HepG2 (cell line): ENCODE results near the gene FAAP100. TPM values are rescaled to one million over a fixed set of nuclear protein-coding genes. Genes with fewer than 3 reads are reported as not detected.

ENCODE experiments used
- ARID5B ChIP-seq: IDR thresholded peaks from 2 replicates; pipeline ENCODE4 v1.4.0; 2020; ENCODE audit warnings: mild to moderate bottlenecking, missing genetic modification reagents
- ARNT ChIP-seq: fragments of 450-650 bp; IDR thresholded peaks from 2 replicates; pipeline ENCODE4 v1.6.1; 2017
- ATF5 ChIP-seq: sonication (generic); formaldehyde crosslinking; IDR thresholded peaks from 2 replicates; pipeline ENCODE4 v1.4.0; 2020; ENCODE audit warnings: mild to moderate bottlenecking, low read depth, missing genetic modification reagents
- DNMT3B ChIP-seq: conservative IDR thresholded peaks from 2 replicates; pipeline ENCODE4 v1.6.1; 2016; ENCODE audit warnings: missing biosample characterization, control low read depth
- FOXP1 ChIP-seq, 2 experiments: fragments of 450-650 bp in 1 of 2; IDR thresholded peaks; 2 replicates each; pipeline ENCODE4 v1.6.1; 2017 to 2018; ENCODE audit warnings: antibody characterized with exemption in 1 of 2
- HHEX ChIP-seq: IDR thresholded peaks from 2 replicates; pipeline ENCODE4 v1.6.1; 2016; ENCODE audit warnings: control low read depth
- JDP2 ChIP-seq: sonication (generic); formaldehyde crosslinking; IDR thresholded peaks from 2 replicates; pipeline ENCODE4 v1.8.1; 2022; ENCODE audit warnings: missing genetic modification reagents, borderline replicate concordance
- LCORL ChIP-seq, 2 experiments: fragments of 450-650 bp in 1 of 2; sonication (generic) in 1 of 2; formaldehyde crosslinking in 1 of 2; IDR thresholded peaks; 2 replicates each; pipeline versions ENCODE4 v1.5.0 to v1.6.1; 2017 to 2020; ENCODE audit warnings: antibody characterized with exemption in 1 of 2, missing genetic modification reagents in 1 of 2
- MAZ ChIP-seq, 2 experiments: sonication (generic) in 1 of 2; formaldehyde crosslinking in 1 of 2; IDR thresholded peaks; 2 replicates each; pipeline versions ENCODE4 v1.5.0 to v1.6.1; 2012 to 2020; ENCODE audit warnings: low read depth in 2 of 2, mild to moderate bottlenecking in 2 of 2, borderline replicate concordance in 1 of 2, improper control_type of control experiment in 1 of 2, low read length in 1 of 2, missing genetic modification reagents in 1 of 2, moderate library complexity in 1 of 2
- NFYB ChIP-seq: sonication (generic); formaldehyde crosslinking; IDR thresholded peaks from 2 replicates; pipeline ENCODE4 v1.4.0; 2020; ENCODE audit warnings: missing genetic modification reagents
- SAFB2 ChIP-seq: sonication (generic); formaldehyde crosslinking; IDR thresholded peaks from 2 replicates; pipeline ENCODE4 v1.5.1; 2020; ENCODE audit warnings: missing genetic modification reagents, low read depth, mild to moderate bottlenecking, borderline replicate concordance
- SMAD9 ChIP-seq: sonication (generic); formaldehyde crosslinking; IDR thresholded peaks from 2 replicates; pipeline ENCODE4 v1.5.1; 2020; ENCODE audit warnings: mild to moderate bottlenecking, missing genetic modification reagents
- SMARCE1 ChIP-seq: fragments of 450-650 bp; IDR thresholded peaks from 2 replicates; pipeline ENCODE4 v1.6.1; 2017; ENCODE audit warnings: borderline replicate concordance
- SNAPC2 ChIP-seq: sonication (generic); formaldehyde crosslinking; IDR thresholded peaks from 2 replicates; pipeline ENCODE4 v1.8.1; 2022; ENCODE audit warnings: mild to moderate bottlenecking, missing genetic modification reagents
- TBX2 ChIP-seq: sonication (generic); formaldehyde crosslinking; IDR thresholded peaks from 2 replicates; pipeline ENCODE4 v1.5.0; 2020; ENCODE audit warnings: missing genetic modification reagents, mild to moderate bottlenecking, borderline replicate concordance
- TFDP1 ChIP-seq: IDR thresholded peaks from 2 replicates; pipeline ENCODE4 v1.6.1; 2016; ENCODE audit warnings: missing compliant biosample characterization, missing genetic modification reagents, borderline replicate concordance
- TSC22D2 ChIP-seq: sonication (generic); formaldehyde crosslinking; IDR thresholded peaks from 2 replicates; pipeline ENCODE4 v1.5.1; 2020; ENCODE audit warnings: missing genetic modification reagents, mild to moderate bottlenecking, borderline replicate concordance
- WIZ ChIP-seq: sonication (generic); formaldehyde crosslinking; IDR thresholded peaks from 2 replicates; pipeline ENCODE4 v1.5.1; 2020; ENCODE audit warnings: mild to moderate bottlenecking, missing genetic modification reagents
- ZNF230 ChIP-seq: sonication (generic); formaldehyde crosslinking; IDR thresholded peaks from 2 replicates; pipeline ENCODE4 v1.4.0; 2020; ENCODE audit warnings: mild to moderate bottlenecking, missing genetic modification reagents
- ZNF441 ChIP-seq: sonication (generic); formaldehyde crosslinking; IDR thresholded peaks from 2 replicates; pipeline ENCODE4 v1.7.0; 2021; ENCODE audit warnings: missing genetic modification reagents, borderline replicate concordance
- ZNF670 ChIP-seq: sonication (generic); formaldehyde crosslinking; IDR thresholded peaks from 2 replicates; pipeline ENCODE4 v1.8.0; 2022; ENCODE audit warnings: mild to moderate bottlenecking, missing genetic modification reagents, borderline replicate concordance
- ZNF776 ChIP-seq: sonication (generic); formaldehyde crosslinking; IDR thresholded peaks from 2 replicates; pipeline ENCODE4 v1.4.0; 2020; ENCODE audit warnings: mild to moderate bottlenecking, missing genetic modification reagents
- polyA plus RNA-seq, 8 experiments: library from polyadenylated mRNA; depleted of rRNA in 3 of 8; stranded (reverse) in 7 of 8; unstranded in 1 of 8; fragments of >200 nt; fragmentation: Illumina TruSeq in 4 of 8; extraction: Trizol in 4 of 8; gene quantifications; 2 replicates each; pipeline versions ENCODE4 v1.2.1 to v1.2.3, GENCODE V29; 2011 to 2016; ENCODE audit warnings: low read depth in 4 of 8, missing spikeins in 1 of 8, mixed read lengths in 1 of 8; ENCODE audit not compliant: insufficient read depth in 1 of 8
- total RNA-seq, 5 experiments: library from RNA; depleted of rRNA; stranded (reverse); fragments of >200 nt; fragmentation: Illumina TruSeq; extraction: Trizol; gene quantifications; 2 replicates each; pipeline ENCODE4 v1.2.3, GENCODE V29; 2016; ENCODE audit warnings: low read depth in 1 of 5
- TF ChIP-seq, protein P1 (sequence below): sonication (generic); formaldehyde crosslinking; IDR thresholded peaks from 2 replicates; pipeline ENCODE4 v1.5.0; 2020; ENCODE audit warnings: missing genetic modification reagents

Gene FAAP100
- total and polyA plus RNA-seq, 2 of the 13 experiments (the other 11 are each of a cell fraction or from before 2014, with no cell fraction given): 7.6 to 20.8 TPM

DNA sequence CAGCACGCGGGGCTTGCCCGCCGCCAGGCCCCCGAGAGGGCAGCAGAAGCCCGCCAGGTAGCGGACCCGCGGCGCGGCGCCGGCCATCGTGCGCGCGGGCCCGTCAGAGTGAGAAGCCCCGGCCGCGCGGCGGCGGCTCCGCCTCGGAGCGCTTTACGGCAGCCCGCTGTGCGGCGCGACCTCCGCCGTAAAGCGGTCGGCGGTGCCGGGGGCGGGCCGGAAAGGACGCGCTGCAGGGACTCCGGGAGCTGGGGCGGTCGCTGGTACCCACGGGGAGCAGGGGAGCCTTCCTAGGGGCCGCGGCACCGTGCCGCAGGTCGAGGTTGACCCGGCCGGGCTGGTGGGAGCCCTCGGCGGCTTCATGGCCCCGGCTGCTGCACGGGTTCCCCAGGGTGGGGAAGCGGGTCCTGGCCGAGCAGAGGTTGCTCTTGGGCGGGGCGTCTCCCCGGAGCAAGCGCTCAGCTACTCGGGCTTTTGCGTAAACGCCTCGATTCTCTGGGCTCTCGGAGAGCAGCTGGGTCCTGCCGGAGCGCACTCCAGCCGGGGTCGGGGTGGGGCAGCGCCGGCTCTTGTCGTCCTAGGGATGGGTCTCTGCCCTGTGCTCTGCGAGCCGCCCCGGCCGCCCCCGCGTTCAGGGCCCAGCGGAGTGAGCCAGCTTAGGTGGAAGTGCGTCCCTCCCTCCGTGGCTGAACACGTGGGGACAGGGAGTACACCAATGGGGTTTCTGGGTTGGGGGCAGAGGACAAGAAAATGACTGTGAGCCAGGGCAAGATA is at the start of gene FAAP100 (continued):
- TF ChIP-seq ATF5 (CRISPR knock-in tag) (no peak), TFDP1 (peak; percentile 50; the same call in 1 of the 2 replicates), TSC22D2 (CRISPR knock-in tag) (peak; percentile 70; the same call in 1 of the 2 replicates), ZNF776 (peak; percentile 67), DNMT3B (CRISPR knock-in tag) (no peak), SAFB2 (peak; percentile 34; the same call in 1 of the 2 replicates), ARNT (no peak), SMARCE1 (no peak), FOXP1 (IDR thresholded peaks at IDR 0.05) (no peak), FOXP1 (CRISPR knock-in tag; IDR thresholded peaks at IDR 0.05) (no peak), TBX2 (CRISPR knock-in tag) (no peak; the same call in 1 of the 2 replicates), HHEX (no peak), WIZ (CRISPR knock-in tag) (no peak), NFYB (0 out of 2 replicates have a peak, but pooled peaks have one; percentile 20), ZNF441 (CRISPR knock-in tag) (peak; percentile 85), SNAPC2 (peak; percentile 80), ARID5B (CRISPR knock-in tag) (peak; percentile 6), ZNF230 (no peak), SMAD9 (CRISPR knock-in tag) (no peak), LCORL (IDR thresholded peaks at IDR 0.05) (no peak), LCORL (CRISPR knock-in tag; IDR thresholded peaks at IDR 0.05) (peak; percentile 49; the same call in 1 of the 2 replicates), ZNF670 (CRISPR knock-in tag) (no peak; the same call in 1 of the 2 replicates), MAZ (IDR thresholded peaks at IDR 0.05; ENCODE audit: borderline replicate concordance, low read depth, low read length) (0 out of 2 replicates have a peak, but pooled peaks have one; percentile 28), MAZ (CRISPR knock-in tag; IDR thresholded peaks at IDR 0.05; ENCODE audit: low read depth) (0 out of 2 replicates have a peak, but pooled peaks have one; percentile 29), JDP2 (CRISPR knock-in tag) (no peak)
- TF ChIP-seq, protein P1, sequence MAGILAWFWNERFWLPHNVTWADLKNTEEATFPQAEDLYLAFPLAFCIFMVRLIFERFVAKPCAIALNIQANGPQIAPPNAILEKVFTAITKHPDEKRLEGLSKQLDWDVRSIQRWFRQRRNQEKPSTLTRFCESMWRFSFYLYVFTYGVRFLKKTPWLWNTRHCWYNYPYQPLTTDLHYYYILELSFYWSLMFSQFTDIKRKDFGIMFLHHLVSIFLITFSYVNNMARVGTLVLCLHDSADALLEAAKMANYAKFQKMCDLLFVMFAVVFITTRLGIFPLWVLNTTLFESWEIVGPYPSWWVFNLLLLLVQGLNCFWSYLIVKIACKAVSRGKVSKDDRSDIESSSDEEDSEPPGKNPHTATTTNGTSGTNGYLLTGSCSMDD (CRISPR knock-in tag): no peak
